HUES6 (cell line): ENCODE data around the gene NQO2.

ENCODE experiments used
- H3K27ac ChIP-seq: 2 replicates; pipeline ENCODE4 v1.7.0; 2013; ENCODE audit warnings: low read depth, mild to moderate bottlenecking, low read length, inconsistent platforms
- H3K27me3 ChIP-seq: 2 replicates; pipeline ENCODE4 v1.6.1; 2013; ENCODE audit warnings: low read length; ENCODE audit not compliant: control insufficient read depth, insufficient read depth
- H3K36me3 ChIP-seq: 2 replicates; pipeline ENCODE4 v1.6.1; 2013; ENCODE audit warnings: low read length; ENCODE audit not compliant: control insufficient read depth, insufficient read depth
- H3K4me1 ChIP-seq: 2 replicates; pipeline ENCODE4 v1.6.1; 2013; ENCODE audit warnings: low read length; ENCODE audit not compliant: control insufficient read depth, insufficient read depth
- H3K4me3 ChIP-seq: 2 replicates; pipeline ENCODE4 v1.5.1; 2013; ENCODE audit warnings: low read depth, low read length
- H3K9ac ChIP-seq: one replicate; pipeline ENCODE4 v1.6.1; 2013; ENCODE audit warnings: mild to moderate bottlenecking, low read length
- H3K9me3 ChIP-seq: 2 replicates; pipeline ENCODE4 v1.6.1; 2013; ENCODE audit warnings: low read depth, low read length; ENCODE audit not compliant: control insufficient read depth, insufficient read depth

NQO2 gene

GRCh38 chr6:2959909-2960719 lies 39.6 kb upstream of the NQO2 start:
- Histone ChIP-seq H3K4me1 (peaks cover 43% of the 10 kb centered on the region), H3K36me3 (peaks cover 3% of the 10 kb centered on the region; the same call in 1 of the 2 replicates), H3K4me3 (no peak overlapping the region), H3K27me3 (no peaks in the 10 kb centered on the region), H3K9me3 (no peaks in the 10 kb centered on the region), H3K9ac (no peak overlapping the region), H3K27ac (no peak overlapping the region)

GRCh38 chr6:2960935-2961334 lies 38.8 kb upstream of the NQO2 start:
- Histone ChIP-seq H3K9ac (no peak overlapping the region), H3K4me1 (peaks cover 48% of the 10 kb centered on the region), H3K27ac (no peak overlapping the region), H3K4me3 (no peak overlapping the region), H3K27me3 (no peaks in the 10 kb centered on the region), H3K36me3 (peaks cover 3% of the 10 kb centered on the region; the same call in 1 of the 2 replicates), H3K9me3 (no peaks in the 10 kb centered on the region)

GRCh38 chr6:2961506-2961905 lies 38.2 kb upstream of the NQO2 start:
- peaks cover 53% of the 10 kb centered on the region for H3K4me1 ChIP-seq
- peak overlapping the region; percentile 23; the same call in 1 of the 2 replicates for H3K4me3 ChIP-seq
- H3K9ac ChIP-seq, result no peak overlapping the region
- H3K27me3 ChIP-seq, result no peaks in the 10 kb centered on the region
- no peaks in the 10 kb centered on the region for H3K9me3 ChIP-seq
- H3K36me3 ChIP-seq, result no peaks in the 10 kb centered on the region
- no peak overlapping the region for H3K27ac ChIP-seq

DNA sequence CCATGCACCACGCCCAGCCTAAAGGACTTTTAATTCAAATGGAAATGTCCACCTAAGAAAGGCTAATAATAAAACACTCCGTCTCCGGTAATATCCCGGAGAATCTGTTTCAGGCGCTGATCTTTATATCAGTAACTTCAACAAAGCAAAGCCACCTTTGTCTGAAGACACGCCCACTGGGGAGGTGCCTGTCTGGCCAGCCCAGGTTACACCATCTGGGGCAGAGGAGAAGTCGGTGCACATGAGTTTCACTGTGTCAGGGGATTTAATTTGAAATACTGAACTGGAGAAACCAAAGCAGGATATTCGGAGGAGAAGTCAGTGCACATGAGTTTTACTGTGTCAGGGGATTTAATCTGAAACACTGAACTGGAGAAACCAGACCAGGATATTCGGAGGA lies 37.7 kb upstream of the NQO2 start:
- Histone ChIP-seq H3K4me1 (peaks cover 58% of the 10 kb centered on the region), H3K9ac (no peak overlapping the region), H3K27me3 (no peaks in the 10 kb centered on the region), H3K4me3 (peak overlapping the region; percentile 23; the same call in 1 of the 2 replicates), H3K9me3 (no peaks in the 10 kb centered on the region), H3K27ac (no peak overlapping the region), H3K36me3 (no peaks in the 10 kb centered on the region)

DNA sequence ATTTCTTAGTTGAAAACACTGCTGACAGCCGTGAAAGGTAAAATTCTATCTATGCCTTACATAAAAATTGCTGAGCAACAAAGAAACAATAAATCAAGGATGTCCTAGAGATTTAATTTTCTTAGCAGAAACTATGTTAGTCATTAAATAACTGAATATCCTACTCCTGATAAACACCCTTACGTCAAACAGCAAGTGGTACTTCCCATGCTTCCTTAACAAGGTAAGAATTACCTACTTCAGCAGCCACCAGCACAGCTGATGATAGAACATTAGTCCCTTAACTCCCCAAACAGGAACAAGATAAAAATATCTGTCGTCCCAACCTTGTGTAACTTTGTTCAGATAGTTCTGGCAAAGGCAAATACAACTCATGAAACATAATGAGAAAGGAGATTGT lies 37.1 kb upstream of the NQO2 start:
- Histone ChIP-seq H3K27me3 (no peaks in the 10 kb centered on the region), H3K36me3 (no peaks in the 10 kb centered on the region), H3K9ac (no peak overlapping the region), H3K9me3 (no peaks in the 10 kb centered on the region), H3K27ac (no peak overlapping the region), H3K4me3 (no peak overlapping the region), H3K4me1 (peaks cover 59% of the 10 kb centered on the region)

GRCh38 chr6:2963756-2964155 lies 35.9 kb upstream of the NQO2 start:
- Histone ChIP-seq H3K4me1 (peaks cover 58% of the 10 kb centered on the region), H3K9ac (no peak overlapping the region)

GRCh38 chr6:2964793-2965505 lies 34.7 kb upstream of the NQO2 start:
- no peaks in the 10 kb centered on the region for H3K36me3 ChIP-seq
- H3K27me3 ChIP-seq, result no peaks in the 10 kb centered on the region
- H3K27ac ChIP-seq, result no peak overlapping the region
- no peak overlapping the region for H3K9ac ChIP-seq
- H3K4me1 ChIP-seq, result peaks cover 46% of the 10 kb centered on the region
- H3K9me3 ChIP-seq, result no peaks in the 10 kb centered on the region
- no peak overlapping the region for H3K4me3 ChIP-seq

More at GRCh38 chr6:2963756-2964155, 35.9 kb upstream of the NQO2 start:
- Histone ChIP-seq H3K9me3 (no peaks in the 10 kb centered on the region), H3K36me3 (no peaks in the 10 kb centered on the region), H3K27me3 (no peaks in the 10 kb centered on the region), H3K4me3 (no peak overlapping the region), H3K27ac (no peak overlapping the region)

DNA sequence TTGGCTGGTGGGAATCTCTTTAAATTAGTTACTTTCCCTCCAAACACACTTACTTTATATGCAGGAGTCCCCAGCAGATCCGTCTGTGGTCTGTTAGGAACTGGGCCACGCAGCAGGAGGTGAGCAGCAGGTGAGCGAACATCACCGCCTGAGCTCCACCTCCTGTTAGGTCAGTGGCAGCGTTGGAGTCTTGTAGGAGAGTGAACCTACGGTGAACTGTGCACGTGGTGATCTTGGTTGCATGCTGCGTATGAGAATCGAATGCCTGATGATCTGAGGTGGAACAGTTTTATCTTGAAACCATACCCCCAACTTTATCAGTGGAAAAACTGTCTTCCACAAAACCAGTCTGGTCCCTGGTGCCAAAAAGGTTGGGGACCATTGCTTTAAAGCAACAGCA lies 33.3 kb upstream of the NQO2 start:
- H3K36me3 ChIP-seq, result no peaks in the 10 kb centered on the region
- no peaks in the 10 kb centered on the region for H3K27me3 ChIP-seq
- no peak overlapping the region for H3K27ac ChIP-seq
- no peak overlapping the region for H3K9ac ChIP-seq
- no peak overlapping the region for H3K4me3 ChIP-seq
- H3K4me1 ChIP-seq, result peaks cover 32% of the 10 kb centered on the region
- H3K9me3 ChIP-seq, result no peaks in the 10 kb centered on the region

DNA sequence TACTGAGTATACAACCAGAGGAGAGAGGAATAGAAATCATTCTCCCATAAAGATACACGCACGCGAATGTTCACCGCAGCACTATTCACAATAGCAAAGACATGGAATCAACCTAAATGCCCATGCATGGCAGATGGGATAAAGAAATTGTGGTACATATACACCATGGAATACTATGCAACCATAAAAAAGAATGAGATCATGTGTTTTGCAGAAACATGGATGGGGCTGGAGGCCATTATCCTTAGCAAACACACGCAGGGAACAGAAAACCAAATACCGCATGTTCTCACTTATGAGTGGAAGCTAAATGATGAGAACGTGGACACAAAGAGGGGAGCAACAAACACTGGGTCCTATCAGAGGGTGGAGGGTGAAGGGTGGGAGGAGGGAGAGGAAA lies 31.8 kb upstream of the NQO2 start:
- peaks cover 20% of the 10 kb centered on the region for H3K4me1 ChIP-seq

GRCh38 chr6:2968600-2969135 lies 31.0 kb upstream of the NQO2 start:
- Histone ChIP-seq H3K9me3 (no peaks in the 10 kb centered on the region), H3K9ac (no peak overlapping the region), H3K27me3 (peaks cover 3% of the 10 kb centered on the region; the same call in 1 of the 2 replicates), H3K4me1 (peaks cover 16% of the 10 kb centered on the region), H3K4me3 (no peak overlapping the region), H3K36me3 (no peaks in the 10 kb centered on the region), H3K27ac (no peak overlapping the region)

More for the DNA sequence above, 31.8 kb upstream of the NQO2 start:
- H3K27me3 ChIP-seq, result peaks cover 3% of the 10 kb centered on the region; the same call in 1 of the 2 replicates
- H3K27ac ChIP-seq, result no peak overlapping the region
- no peaks in the 10 kb centered on the region for H3K36me3 ChIP-seq
- H3K9ac ChIP-seq, result no peak overlapping the region
- H3K9me3 ChIP-seq, result no peaks in the 10 kb centered on the region
- H3K4me3 ChIP-seq, result no peak overlapping the region

DNA sequence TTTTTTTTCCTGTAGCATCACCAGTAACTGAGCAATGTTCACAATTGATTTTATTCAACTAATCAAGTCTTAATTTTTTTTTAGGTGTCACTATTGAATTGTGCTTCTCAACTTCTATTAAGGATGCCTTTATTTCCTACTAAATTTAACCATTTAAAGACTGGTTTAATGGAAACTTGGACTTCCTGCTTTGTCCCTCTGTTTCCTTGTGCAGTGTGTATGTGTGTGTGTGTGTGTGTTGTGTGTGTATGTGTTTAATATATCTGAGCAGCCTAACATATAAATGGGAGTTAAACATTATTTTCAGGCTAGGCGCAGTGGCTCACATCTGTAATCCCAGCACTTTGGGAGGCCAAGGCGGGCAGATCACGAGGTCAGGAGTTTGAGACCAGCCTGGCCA lies 30.1 kb upstream of the NQO2 start:
- Histone ChIP-seq H3K9ac (no peak overlapping the region), H3K27me3 (peaks cover 3% of the 10 kb centered on the region; the same call in 1 of the 2 replicates), H3K9me3 (no peaks in the 10 kb centered on the region), H3K27ac (no peak overlapping the region), H3K36me3 (no peaks in the 10 kb centered on the region), H3K4me3 (no peak overlapping the region), H3K4me1 (peaks cover 15% of the 10 kb centered on the region)
